A673 (cell line): Measurements from ENCODE around the gene MYH16. TPM values are rescaled to one million over a fixed set of nuclear protein-coding genes. Genes with fewer than 3 reads are reported as not detected.

ENCODE experiments used
- BruUV-seq: library from RNA; stranded (reverse); fragments of 400-500 nt; replicated peaks from 2 replicates; lab custom pipeline; 2021; lab: Mats Ljungman, UMichigan
- CTCF ChIA-PET: fragments of 300-600 bp; sonication (Branson Sonifier 250); formaldehyde crosslinking; loops from one replicate; lab custom pipeline; 2022; ENCODE audit warnings: antibody characterized with exemption; lab: Charles Lee
- POLR2A ChIA-PET: fragments of 300-600 bp; sonication (Branson Sonifier 250); formaldehyde crosslinking; loops from one replicate; lab custom pipeline; 2022; ENCODE audit warnings: antibody characterized with exemption; ENCODE audit not compliant: low non-redundant PET; lab: Charles Lee
- DNase-seq: peaks from one replicate; pipeline ENCODE4 v3.0.0-alpha.2; 2015; ENCODE audit warnings: low spot score
- H3K27ac ChIP-seq: fragments of 200-600 bp; sonication (generic); 2 replicates; pipeline ENCODE4 v1.5.1; 2016; ENCODE audit warnings: mixed run types, low read depth, mild to moderate bottlenecking, mixed read lengths, antibody characterized with exemption, low read length; ENCODE audit not compliant: poor library complexity, severe bottlenecking
- H3K27me3 ChIP-seq: fragments of 200-600 bp; sonication (generic); replicated peaks from 2 replicates; pipeline ENCODE4 v1.6.1; 2017; ENCODE audit warnings: mixed run types, low read depth, mild to moderate bottlenecking, mixed read lengths, antibody characterized with exemption, low read length; ENCODE audit not compliant: insufficient read depth, poor library complexity
- H3K36me3 ChIP-seq: fragments of 200-600 bp; sonication (generic); 2 replicates; pipeline ENCODE4 v1.6.1; 2016; ENCODE audit warnings: mixed run types, mild to moderate bottlenecking, mixed read lengths, antibody characterized with exemption, low read length; ENCODE audit not compliant: insufficient read depth, poor library complexity, severe bottlenecking
- H3K4me1 ChIP-seq: fragments of 200-600 bp; sonication (generic); 2 replicates; pipeline ENCODE4 v1.6.1; 2017; ENCODE audit warnings: mixed run types, mild to moderate bottlenecking, mixed read lengths, antibody characterized with exemption, low read length; ENCODE audit not compliant: insufficient read depth, poor library complexity, severe bottlenecking
- H3K4me3 ChIP-seq: fragments of 200-600 bp; sonication (generic); 2 replicates; pipeline ENCODE4 v1.5.1; 2016; ENCODE audit warnings: low read depth, mixed run types, mild to moderate bottlenecking, mixed read lengths, low read length; ENCODE audit not compliant: poor library complexity, severe bottlenecking
- H3K9me3 ChIP-seq: fragments of 200-600 bp; sonication (generic); 2 replicates; pipeline ENCODE4 v1.6.1; 2016; ENCODE audit warnings: mixed run types, low read depth, mild to moderate bottlenecking, mixed read lengths, antibody characterized with exemption, low read length; ENCODE audit not compliant: poor library complexity, severe bottlenecking
- EZH2 ChIP-seq: fragments of 200-600 bp; sonication (generic); IDR thresholded peaks from 2 replicates; pipeline ENCODE4 v1.6.1; 2017; ENCODE audit warnings: borderline replicate concordance, low read depth, mild to moderate bottlenecking, mixed read lengths, antibody characterized with exemption, low read length; ENCODE audit not compliant: poor library complexity, severe bottlenecking
- intact Hi-C: fragments of 100-400 bp; cut with micrococcal nuclease; formaldehyde crosslinking; loops from one replicate; pipeline ENCODE4 v1.10.0; 2022; ENCODE audit not compliant: unreplicated experiment
- total RNA-seq: library from RNA; stranded (reverse); gene quantifications from 2 replicates; pipeline ENCODE4 v1.2.3, GENCODE V29; 2021
- TF ChIP-seq, protein P1 (sequence below): fragments of 300-800, 200-600 bp; sonication (generic); conservative IDR thresholded peaks from 2 replicates; pipeline ENCODE4 v1.5.1; 2017; ENCODE audit warnings: low read depth, mild to moderate bottlenecking, antibody characterized with exemption, low read length, moderate library complexity, mixed read lengths

Gene MYH16
- total RNA-seq, 1 experiment from 2014 or later: not detected

DNA sequence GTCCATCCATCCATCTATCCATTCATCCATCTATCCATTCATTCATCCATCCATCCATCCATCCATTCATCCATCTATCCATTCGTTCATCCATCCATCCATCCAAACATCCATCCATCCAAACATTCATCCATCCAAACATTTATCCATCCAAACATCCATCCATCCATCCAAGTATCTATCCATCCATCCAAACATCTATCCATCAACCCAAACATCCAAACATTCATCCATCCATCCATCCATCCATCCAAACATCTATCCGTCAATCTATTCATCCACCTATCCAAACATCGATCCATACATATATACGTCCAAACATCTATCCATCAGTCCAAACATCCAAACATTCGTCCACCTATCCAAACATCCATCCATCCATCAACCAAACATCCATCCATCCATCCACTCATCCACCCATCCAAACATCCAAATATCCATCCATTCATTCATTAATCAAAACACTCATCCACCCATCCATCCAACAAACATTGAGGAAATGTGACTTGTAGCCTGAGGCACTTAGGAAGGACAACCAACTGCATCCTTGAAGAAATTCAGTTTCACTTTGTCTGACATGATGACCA lies 28.8 kb upstream of the MYH16 start:
- BruUV-seq: no TSS peak
- TF ChIP-seq EZH2: no peak
- TF ChIP-seq, protein P1, sequence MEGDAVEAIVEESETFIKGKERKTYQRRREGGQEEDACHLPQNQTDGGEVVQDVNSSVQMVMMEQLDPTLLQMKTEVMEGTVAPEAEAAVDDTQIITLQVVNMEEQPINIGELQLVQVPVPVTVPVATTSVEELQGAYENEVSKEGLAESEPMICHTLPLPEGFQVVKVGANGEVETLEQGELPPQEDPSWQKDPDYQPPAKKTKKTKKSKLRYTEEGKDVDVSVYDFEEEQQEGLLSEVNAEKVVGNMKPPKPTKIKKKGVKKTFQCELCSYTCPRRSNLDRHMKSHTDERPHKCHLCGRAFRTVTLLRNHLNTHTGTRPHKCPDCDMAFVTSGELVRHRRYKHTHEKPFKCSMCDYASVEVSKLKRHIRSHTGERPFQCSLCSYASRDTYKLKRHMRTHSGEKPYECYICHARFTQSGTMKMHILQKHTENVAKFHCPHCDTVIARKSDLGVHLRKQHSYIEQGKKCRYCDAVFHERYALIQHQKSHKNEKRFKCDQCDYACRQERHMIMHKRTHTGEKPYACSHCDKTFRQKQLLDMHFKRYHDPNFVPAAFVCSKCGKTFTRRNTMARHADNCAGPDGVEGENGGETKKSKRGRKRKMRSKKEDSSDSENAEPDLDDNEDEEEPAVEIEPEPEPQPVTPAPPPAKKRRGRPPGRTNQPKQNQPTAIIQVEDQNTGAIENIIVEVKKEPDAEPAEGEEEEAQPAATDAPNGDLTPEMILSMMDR: no peak
- POLR2A ChIA-PET: no interaction called here
- DNase-seq: no peak
- no peak overlapping the region for H3K27ac ChIP-seq
- H3K4me1 ChIP-seq: no peaks in the 10 kb centered on the region
- no peaks in the 10 kb centered on the region for H3K9me3 ChIP-seq
- H3K36me3 ChIP-seq: no peaks in the 10 kb centered on the region
- CTCF ChIA-PET: no interaction called here
- no peak overlapping the region for H3K4me3 ChIP-seq
- intact Hi-C loops: no loop called here
- H3K27me3 ChIP-seq: no peaks in the 10 kb centered on the region

GRCh38 chr7:99244939-99245338 lies 27.7 kb upstream of the MYH16 start:
- intact Hi-C loops: no loop called here
- ChIA-PET CTCF (no interaction called here), POLR2A (no interaction called here)
- DNase-seq: no peak
- no peak overlapping the region for H3K4me3 ChIP-seq
- TF ChIP-seq EZH2: no peak
- TF ChIP-seq, protein P1: no peak
- H3K36me3 ChIP-seq: no peaks in the 10 kb centered on the region
- no peaks in the 10 kb centered on the region for H3K4me1 ChIP-seq
- BruUV-seq: no TSS peak
- no peak overlapping the region for H3K27ac ChIP-seq
- H3K9me3 ChIP-seq: no peaks in the 10 kb centered on the region
- H3K27me3 ChIP-seq: no peaks in the 10 kb centered on the region

DNA sequence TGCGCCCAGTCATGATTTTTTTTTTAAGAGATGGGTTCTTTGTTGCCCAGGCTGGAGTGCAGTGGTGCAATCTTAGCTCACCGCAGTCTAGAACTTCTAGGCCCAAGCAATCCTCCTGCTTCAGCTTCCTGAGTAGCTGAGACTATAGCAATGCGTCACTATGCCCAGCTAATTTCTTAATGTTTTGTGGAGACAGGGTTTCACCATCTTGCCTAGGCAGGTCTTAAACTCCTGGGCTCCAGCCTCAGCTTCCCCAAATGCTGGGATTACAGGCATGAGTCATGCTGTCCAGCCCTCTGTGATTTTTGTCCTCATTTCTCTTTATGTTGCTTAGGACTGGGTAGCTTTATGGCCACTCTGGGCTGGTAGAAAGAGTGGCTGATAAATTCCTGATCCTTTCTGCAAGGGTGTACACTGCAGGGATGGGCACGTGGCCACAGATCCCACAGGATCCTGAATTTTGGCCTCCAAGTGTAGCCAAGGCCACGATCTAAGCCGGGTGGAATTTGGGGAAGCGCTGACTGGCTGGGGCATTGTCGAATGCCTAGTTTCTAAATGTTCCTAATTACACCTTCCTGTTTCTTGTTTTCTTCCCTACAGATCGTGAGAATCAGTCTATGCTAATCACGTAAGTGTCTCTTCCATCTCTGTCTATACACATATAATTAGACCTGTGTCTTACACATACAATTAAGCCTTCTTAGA lies 24.1 kb upstream of the MYH16 start:
- Histone ChIP-seq H3K36me3 (no peaks in the 10 kb centered on the region), H3K27me3 (no peaks in the 10 kb centered on the region), H3K9me3 (no peaks in the 10 kb centered on the region), H3K27ac (no peak overlapping the region), H3K4me3 (no peak overlapping the region), H3K4me1 (no peaks in the 10 kb centered on the region)
- POLR2A ChIA-PET: interaction anchor here (0.6 kb wide), 1 partner anchor 10 kb away, joined by 7 read pairs; no protein-coding TSS in a partner anchor
- no TSS peak for BruUV-seq
- TF ChIP-seq, protein P1: no peak
- no peak for TF ChIP-seq EZH2
- intact Hi-C loops: no loop called here
- CTCF ChIA-PET: interaction anchor here (0.6 kb wide), 2 partner anchors 95 to 124 kb away, joined by 3 to 5 read pairs; no protein-coding TSS in a partner anchor
- DNase-seq: no peak
